Skeletal muscle cell (primary cell): ENCODE results near the gene DDI2.
"Not testable (repeated sequence)": the region's sequence is repeated elsewhere in the genome, so short reads cannot be mapped to it uniquely, and the experiment has no call there.

Experiments
- DNase-seq: peaks from one replicate; pipeline ENCODE4 v3.0.0-alpha.2; 2010; ENCODE audit warnings: low read depth
- H3K4me3 ChIP-seq: 2 replicates; pipeline ENCODE4 v1.5.1; 2011; ENCODE audit warnings: low read depth, mild to moderate bottlenecking, control low read depth, low read length, moderate library complexity

Gene DDI2

GRCh38 chr1:15627343-15627988 is 10.2 kb downstream of the DDI2 start:
- no peak for DNase-seq
- no peak overlapping the region for H3K4me3 ChIP-seq

GRCh38 chr1:15628003-15628402 is 10.7 kb downstream of the DDI2 start:
- no peak overlapping the region for H3K4me3 ChIP-seq
- no peak for DNase-seq

DNA sequence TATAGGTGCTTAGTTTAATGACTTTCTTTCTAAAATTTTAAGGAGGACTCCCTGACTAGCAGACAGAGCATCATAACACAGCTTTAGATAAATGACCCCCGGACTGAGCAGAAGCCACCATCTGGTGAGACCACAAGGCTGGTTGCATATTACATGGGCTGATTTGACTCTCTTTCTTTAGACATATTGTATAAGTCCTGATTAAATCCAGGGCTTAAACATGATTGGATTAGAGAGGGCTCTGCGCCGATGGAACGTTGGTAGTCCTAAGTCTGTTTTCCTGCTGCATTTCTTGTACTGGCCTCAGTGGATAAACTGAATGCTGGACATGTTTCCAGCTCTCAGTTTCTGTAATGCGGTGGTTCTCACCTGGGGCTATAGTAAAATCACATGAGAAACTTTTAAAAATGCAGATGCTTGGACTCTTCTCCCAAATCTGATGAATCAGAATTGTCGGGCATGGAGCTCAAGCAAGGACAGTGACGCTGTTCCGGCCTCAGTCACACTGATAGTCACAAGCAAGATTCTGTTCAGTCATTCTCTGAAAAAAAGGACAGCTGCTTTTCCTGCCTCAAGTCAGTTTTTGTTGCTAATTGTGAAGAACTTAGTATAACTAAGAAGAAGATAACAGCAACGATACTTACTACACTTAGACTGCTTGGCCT is 16.6 kb downstream of the DDI2 start:
- DNase-seq = no peak
- H3K4me3 ChIP-seq = no peak overlapping the region

DNA sequence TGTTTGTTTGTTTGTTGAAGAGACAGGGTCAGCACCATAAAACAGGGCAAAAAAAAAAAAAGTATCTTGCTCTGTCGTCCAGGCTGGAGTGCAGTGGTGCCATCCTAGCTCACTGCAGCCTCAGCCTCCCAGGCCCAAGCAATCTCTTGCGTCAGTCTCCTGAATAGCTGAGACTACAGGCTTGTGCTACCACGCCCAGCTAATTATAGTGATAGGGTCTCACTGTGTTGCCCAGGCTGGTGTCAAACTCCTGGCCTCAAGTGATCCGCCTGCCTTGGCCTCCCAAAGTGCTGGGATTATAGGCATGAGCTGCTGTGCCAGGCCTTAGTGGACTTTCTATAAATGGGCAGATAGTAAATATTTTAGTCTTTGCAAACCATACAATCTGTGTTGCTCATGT is 19.2 kb downstream of the DDI2 start:
- DNase-seq = no peak
- H3K4me3 ChIP-seq = no peak overlapping the region

DNA sequence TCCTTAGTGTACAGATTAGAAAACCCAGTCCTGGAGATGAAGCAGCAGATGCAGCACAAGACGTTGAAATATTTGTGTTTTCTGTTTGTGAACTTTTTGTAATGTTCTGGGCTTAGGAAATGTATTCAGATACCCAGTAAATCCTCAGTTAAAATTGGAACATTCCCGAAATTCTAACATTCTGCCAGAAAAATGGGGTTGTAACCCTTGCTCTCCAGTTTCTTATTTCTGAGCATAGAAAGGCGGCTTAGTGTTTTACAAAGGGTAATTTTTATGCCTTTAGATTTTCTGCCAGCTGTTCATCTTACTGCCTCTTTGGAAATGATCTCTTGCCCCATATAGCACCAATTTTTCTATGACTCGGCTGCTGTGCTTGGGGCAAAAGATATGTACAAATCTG is 20.6 kb downstream of the DDI2 start:
- no peak for DNase-seq
- H3K4me3 ChIP-seq = no peak overlapping the region

- DNase-seq = no peak
- no peak overlapping the region for H3K4me3 ChIP-seq
These were observed 22.0 kb downstream of the DDI2 start for GRCh38 chr1:15639262-15639661.

- H3K4me3 ChIP-seq = no peak overlapping the region
- no peak for DNase-seq
These were observed 22.7 kb downstream of the DDI2 start for GRCh38 chr1:15639931-15640330.

DNA sequence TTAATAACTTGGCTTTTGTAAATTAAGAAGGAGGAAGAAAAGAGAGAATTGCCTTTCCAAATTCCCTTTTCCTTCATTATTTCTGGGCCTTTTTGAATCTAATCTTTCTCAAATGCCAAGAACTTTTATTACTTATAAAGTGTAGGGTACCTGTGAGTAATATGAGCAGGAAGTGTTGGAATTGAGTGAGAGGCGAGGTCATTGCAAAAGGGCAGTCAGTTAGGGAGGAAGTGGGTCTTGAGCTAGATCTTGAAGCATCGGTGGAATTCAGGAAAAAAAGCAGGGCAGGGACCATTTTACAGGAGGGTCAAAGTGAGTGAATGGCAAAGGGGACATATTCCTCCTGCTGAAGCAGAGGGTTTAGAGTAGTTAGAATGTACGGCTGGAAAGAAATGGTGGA is 23.4 kb downstream of the DDI2 start:
- DNase-seq = no peak
- H3K4me3 ChIP-seq = no peak overlapping the region

- DNase-seq = no peak
- no peak overlapping the region for H3K4me3 ChIP-seq
These were observed 32.7 kb downstream of the DDI2 start for GRCh38 chr1:15649937-15650336.

GRCh38 chr1:15650433-15650832 is 33.2 kb downstream of the DDI2 start:
- H3K4me3 ChIP-seq = no peak overlapping the region
- DNase-seq = peak; percentile 6

- not testable (repeated sequence) for H3K4me3 ChIP-seq, DNase-seq
These were observed 34.9 kb downstream of the DDI2 start for GRCh38 chr1:15652130-15652529.

- H3K4me3 ChIP-seq = no peak overlapping the region
- DNase-seq = no peak
These were observed 36.9 kb downstream of the DDI2 start for GRCh38 chr1:15654091-15654690.

- H3K4me3 ChIP-seq = no peak overlapping the region
- no peak for DNase-seq
These were observed 39.2 kb downstream of the DDI2 start for GRCh38 chr1:15656464-15656863.

GRCh38 chr1:15657021-15657420 is 39.8 kb downstream of the DDI2 start:
- no peak overlapping the region for H3K4me3 ChIP-seq
- no peak for DNase-seq

DNA sequence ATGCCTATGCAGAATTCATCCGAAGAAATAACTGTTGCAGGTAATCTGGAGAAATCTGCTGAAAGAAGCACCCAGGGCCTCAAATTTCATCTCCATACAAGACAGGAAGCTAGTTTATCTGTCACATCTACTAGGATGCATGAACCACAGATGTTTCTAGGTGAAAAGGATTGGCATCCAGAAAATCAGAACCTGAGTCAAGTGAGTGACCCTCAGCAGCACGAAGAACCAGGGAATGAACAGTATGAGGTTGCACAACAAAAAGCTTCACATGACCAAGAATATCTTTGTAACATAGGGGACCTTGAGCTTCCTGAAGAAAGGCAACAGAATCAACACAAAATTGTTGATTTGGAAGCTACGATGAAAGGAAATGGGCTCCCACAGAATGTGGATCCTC is 42.9 kb downstream of the DDI2 start:
- DNase-seq = no peak
- H3K4me3 ChIP-seq = no peak overlapping the region

GRCh38 chr1:15662477-15662876 is 45.2 kb downstream of the DDI2 start:
- no peak for DNase-seq
- H3K4me3 ChIP-seq = no peak overlapping the region

DNA sequence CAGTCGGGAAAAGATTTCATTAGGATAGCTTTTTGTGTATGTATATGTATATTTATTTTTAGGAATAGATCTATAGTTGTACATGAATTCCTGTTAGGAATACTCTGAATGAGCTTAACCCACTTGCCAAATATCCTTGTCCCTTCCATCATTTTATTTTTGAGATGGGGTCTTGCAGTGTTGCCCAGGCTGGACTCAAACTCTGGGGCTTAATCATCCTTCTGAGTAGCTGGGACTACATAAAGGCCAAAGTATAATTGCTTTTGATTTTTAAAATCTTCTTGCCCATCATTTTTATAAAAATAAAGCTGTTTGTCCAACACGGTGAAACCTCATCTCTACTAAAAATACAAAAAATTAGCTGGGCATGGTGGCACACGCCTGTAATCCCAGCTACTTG is 46.7 kb downstream of the DDI2 start:
- no peak overlapping the region for H3K4me3 ChIP-seq
- DNase-seq = no peak

DNA sequence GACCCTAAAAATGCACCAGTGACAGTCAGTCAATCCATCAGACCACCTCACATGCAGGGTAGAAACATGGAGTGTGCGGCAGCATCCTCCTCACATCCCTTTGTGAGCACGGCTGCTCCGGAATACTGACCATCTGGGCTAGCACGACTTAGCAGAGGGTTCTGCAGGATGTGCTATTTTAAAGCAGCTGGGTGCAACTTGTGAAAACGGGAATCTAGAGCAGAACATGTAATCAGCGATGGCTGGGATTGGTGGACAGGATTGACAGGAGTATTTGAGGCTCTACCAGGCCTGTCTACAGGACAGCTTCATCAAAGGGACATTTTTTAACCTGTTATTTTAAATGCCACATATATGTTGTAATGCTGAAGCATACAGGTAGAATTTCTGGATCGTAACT is 50.1 kb downstream of the DDI2 start:
- no peak for DNase-seq
- H3K4me3 ChIP-seq = no peak overlapping the region

GRCh38 chr1:15668089-15668754 is 51.0 kb downstream of the DDI2 start:
- no peak for DNase-seq

GRCh38 chr1:15669074-15669473 is 51.8 kb downstream of the DDI2 start:
- DNase-seq = no peak
- no peak overlapping the region for H3K4me3 ChIP-seq

More at GRCh38 chr1:15668089-15668754, 51.0 kb downstream of the DDI2 start:
- no peak overlapping the region for H3K4me3 ChIP-seq

DNA sequence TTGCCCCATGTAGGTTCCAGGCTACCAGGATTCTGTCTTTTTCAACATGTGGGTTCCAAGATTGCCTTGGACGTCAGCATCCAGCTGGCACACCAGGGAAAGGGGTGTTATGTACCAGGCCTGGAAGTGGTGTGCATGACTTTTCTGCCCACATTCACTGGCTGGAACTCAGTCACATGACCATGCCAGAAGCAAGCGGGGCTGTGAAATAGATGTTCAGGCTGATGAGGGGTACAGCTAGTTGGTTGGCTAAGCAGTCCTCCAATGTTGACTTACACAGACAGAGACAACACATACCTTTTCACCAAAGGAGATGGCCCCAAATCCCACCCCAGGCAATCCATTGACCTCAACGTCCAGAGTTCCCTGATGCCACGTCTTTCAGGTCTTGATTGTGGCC is 52.6 kb downstream of the DDI2 start:
- DNase-seq = no peak
- no peak overlapping the region for H3K4me3 ChIP-seq
